HG03108 (cell line): ENCODE measurements around the gene SP2.
A peak's percentile ranks its signal among the peaks of the same experiment; 100 is the strongest.
"Not testable (repeated sequence)": the region's sequence is repeated elsewhere in the genome, so short reads cannot be mapped to it uniquely, and the experiment has no call there.

Experiments
- ATAC-seq: cut with Tn5 transposase; IDR thresholded peaks from one replicate; pipeline ENCODE4 v1.9.1; 2021; ENCODE audit warnings: moderate library complexity; ENCODE audit not compliant: unreplicated experiment

The SP2 gene

GRCh38 chr17:47918006-47918405, 22.0 kb downstream of the SP2 start:
- no peak for ATAC-seq

DNA sequence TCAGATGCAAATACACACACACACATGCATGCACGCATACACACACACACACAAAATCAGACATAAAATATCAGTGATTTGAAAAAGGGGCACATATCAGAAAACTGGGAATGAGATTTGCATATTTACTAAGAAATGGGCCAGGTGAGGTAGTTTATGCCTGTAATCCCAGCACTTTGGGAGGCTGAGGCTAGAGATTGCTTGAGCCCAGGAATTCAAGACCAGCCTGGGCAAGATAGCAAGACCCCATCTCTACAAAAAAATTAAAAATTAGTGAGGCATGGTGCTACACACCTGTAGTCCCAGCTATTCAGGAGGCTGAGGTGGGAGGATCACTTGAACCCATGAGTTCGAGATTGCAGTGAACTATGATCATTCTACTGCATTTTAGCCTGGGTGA, 23.0 kb downstream of the SP2 start:
- ATAC-seq: no peak

- ATAC-seq: not testable (repeated sequence)
Measured at GRCh38 chr17:47919889-47920288, 23.9 kb downstream of the SP2 start.

DNA sequence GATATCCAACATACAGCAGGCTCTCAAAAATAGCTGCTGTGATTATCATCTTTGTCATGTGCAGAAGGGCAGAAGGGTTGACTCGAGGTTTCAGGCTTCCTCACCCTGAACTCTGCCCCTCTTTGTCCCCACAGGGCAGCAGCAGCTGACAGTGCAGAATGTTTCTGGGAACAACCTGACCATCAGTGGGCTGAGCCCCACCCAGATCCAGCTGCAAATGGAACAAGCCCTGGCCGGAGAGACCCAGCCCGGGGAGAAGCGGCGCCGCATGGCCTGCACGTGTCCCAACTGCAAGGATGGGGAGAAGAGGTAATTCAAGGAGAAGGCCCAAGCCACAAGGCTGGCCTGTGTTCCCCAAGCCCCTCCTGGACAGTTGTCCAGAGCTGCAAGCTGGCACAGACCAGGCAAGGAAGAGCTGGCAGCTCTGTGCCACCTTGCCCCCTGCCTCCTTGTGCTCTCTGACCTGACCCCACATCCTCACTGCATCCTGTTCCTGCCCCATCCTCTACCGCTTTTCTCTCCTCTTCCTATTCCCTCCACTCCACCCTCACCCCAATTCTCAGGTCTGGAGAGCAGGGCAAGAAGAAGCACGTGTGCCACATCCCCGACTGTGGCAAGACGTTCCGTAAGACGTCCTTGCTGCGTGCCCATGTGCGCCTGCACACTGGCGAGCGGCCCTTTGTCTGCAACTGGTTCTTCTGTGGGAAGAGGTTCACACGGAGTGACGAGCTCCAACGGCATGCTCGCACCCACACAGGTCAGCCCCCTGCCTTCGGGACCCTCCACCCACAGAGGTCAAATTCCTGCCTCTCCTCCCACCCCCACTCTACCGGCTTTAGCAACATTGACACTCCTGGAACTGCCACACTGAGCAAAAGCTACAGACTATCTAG, 29.0 kb downstream of the SP2 start:
- no peak for ATAC-seq

- no peak for ATAC-seq
Measured at GRCh38 chr17:47925678-47925988, 29.6 kb downstream of the SP2 start.

- ATAC-seq: no peak
Measured at GRCh38 chr17:47927821-47928400, 31.9 kb downstream of the SP2 start.

DNA sequence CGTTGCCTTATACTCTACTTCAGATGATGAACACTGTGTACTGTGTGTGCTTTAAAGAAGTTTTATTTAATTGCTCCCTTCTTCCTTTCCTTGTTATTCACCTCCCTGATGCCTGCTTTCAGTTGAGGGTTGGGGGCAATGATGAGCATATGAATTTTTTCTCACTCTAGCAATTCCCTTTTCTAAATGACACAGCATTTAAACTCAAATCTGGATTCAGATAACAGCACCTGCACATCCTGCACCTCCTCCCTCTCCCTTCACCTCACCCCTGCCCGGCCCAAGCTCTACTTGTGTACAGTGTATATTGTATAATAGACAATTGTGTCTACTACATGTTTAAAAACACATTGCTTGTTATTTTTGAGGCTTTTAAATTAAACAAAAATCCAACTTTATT, 32.4 kb downstream of the SP2 start:
- no peak for ATAC-seq

- ATAC-seq: no peak
Measured at GRCh38 chr17:47929218-47930000, 33.4 kb downstream of the SP2 start.

DNA sequence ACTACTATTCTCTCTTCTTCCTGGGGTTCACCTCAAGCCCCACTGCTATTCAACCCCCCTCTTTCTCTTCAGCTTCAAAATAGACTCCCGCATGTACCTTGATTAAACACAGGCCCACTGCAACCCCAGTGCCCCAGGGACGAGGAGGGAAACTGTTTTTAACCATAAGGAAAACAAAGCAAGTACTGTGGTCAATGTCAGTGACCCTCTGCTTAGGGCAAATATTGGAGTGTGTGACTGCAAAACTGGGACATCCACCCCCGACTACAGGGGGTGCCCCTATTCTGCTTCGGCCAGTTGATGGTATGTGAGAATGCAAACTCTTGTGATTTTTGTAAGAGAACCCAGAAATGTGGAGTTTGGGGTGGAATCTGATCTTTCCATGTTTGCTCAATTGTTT, 35.8 kb downstream of the SP2 start:
- ATAC-seq: no peak

GRCh38 chr17:47934856-47935255, 38.8 kb downstream of the SP2 start:
- ATAC-seq: no peak

- ATAC-seq: not testable (repeated sequence)
Measured at GRCh38 chr17:47935468-47935867, 39.4 kb downstream of the SP2 start.

DNA sequence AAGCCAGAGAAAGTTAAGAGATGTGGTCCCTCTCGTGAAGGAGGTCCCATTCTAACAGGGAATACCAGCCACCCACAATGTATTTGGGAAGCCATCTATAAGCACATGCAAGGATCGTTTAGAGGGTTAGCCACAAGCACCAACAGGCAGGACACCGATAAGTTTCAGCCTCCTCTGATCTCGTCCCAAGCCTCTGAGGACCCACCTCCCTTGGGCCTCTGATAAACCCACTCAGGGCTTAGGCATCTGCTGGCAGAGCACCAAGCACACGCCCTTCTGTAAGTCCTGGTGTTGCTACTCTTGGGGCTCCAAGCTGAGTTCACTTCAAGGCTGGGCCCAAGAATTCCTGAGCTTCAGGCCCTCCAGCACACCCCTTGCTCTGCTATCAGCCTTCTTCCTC, 39.9 kb downstream of the SP2 start:
- ATAC-seq: no peak

GRCh38 chr17:47937941-47938340, 41.9 kb downstream of the SP2 start:
- no peak for ATAC-seq

- ATAC-seq: peak; percentile 93
Measured at GRCh38 chr17:47941246-47942095, 45.4 kb downstream of the SP2 start, which contains the start of gene PNPO. TSS of gene PNPO (plus strand) at chr17:47941571. CDS start at chr17:47941676, 105 bp downstream.

GRCh38 chr17:47942096-47942510, 46.1 kb downstream of the SP2 start:
- ATAC-seq: no peak

DNA sequence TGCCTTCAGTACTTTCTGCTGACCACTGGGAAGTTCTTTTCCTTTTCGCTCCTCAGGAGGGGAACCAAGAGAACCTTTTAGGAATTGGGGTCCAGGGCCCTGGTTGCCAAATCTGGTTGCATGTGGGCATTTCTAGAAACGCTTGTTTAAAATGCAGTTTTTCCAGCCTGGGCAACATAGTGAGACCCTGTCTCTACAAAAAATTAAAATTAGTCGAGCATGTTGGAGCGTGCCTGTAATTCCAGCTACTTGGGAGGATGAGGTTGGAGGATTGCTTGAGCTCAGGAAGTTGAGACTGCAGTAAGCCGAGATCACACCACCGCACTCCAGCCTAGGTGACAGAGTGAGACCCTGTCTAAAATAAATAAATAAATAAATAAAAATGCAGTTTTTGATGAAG, 46.5 kb downstream of the SP2 start:
- no peak for ATAC-seq

GRCh38 chr17:47945080-47945479, 49.0 kb downstream of the SP2 start:
- ATAC-seq: no peak

DNA sequence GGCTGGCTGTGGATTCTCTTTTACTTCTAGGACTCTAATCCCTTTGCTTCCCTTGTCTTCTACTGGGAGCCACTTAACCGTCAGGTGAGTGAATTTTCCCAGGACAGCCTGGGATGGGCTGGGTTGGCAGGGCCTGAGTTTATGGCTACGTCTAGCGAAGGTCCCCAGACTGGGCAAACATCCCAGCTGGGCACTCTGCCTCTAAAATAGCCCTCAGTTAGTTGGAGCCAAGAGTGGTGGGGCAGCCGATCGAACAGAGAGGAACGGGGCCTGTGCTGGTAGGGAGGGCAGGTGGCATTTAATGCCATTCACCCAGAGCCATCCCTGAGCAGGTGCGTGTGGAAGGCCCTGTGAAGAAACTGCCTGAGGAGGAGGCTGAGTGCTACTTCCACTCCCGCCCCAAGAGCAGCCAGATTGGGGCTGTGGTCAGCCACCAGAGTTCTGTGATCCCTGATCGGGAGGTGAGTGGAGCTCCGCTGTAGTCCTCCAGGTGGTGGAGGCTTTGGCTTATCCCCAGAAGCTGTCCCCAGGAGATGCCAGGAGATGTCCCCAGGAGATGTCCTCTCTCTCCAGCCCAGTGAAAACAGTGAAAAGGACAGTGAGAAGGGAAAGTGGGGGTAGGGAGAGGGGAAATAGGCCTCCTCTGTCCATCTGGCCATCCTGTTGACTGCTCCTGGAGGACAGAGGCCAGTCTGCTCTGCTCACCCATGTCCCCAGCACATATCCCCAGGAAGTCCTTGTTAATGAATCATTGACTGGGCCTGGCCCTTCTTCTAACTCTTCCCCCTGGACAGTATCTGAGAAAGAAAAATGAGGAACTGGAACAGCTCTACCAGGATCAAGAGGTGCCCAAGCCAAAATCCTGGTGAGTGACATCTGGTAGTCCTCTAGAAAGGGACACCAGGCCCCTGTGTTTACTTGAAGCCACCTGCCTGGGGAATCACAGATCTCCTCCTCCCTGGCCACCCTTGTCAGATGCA, 49.8 kb downstream of the SP2 start:
- ATAC-seq: no peak

- no peak for ATAC-seq
Measured at GRCh38 chr17:47946516-47946915, 50.5 kb downstream of the SP2 start.

GRCh38 chr17:47946929-47947397, 50.9 kb downstream of the SP2 start:
- ATAC-seq: peak; percentile 39
